Measurements from ENCODE around the gene ZC3H4.

Gene ZC3H4

DNA sequence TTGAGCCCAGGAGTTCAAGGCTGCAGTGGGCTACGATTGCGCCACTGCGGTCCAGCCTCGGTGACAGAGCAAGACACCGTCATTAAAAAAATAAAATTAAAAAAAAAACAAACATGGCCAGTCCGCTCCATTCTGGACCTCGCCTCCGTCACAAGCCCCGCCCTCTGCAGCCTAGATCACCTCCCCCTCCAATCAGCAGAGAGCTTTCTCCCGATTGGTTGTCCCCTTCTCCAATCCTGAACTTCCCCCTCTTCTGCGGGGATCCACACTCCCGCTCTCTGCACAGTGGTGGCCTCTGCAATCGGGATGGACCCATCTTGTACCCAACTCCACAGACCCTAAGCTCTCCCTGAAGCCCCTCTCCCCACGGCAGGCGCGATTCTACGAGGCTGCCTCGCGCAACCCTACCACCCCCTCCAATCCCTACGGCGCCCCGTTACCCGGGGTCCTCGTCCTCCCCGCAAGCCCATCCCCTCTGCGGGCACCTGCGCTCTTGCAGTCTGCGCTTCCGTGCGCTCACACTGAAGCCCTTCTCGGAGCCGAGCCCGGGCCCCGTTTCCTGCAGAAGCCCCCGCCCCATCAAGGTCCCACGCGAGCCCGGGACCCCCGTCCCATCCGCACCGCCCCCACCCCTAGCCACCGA is 65.7 kb downstream of the ZC3H4 start:
- Histone ChIP-seq H3K79me2 (ENCODE audit: control insufficient read depth, insufficient read depth, low read length, unreplicated experiment) (no peaks in the 10 kb centered on the region), H3K4me1 (ENCODE audit: control insufficient read depth, insufficient read depth, low read length, unreplicated experiment) (no peaks in the 10 kb centered on the region), H2AFZ (ENCODE audit: low read length, unreplicated experiment) (peak overlapping the region; percentile 84), H3K36me3 (ENCODE audit: insufficient read depth, low read length) (no peaks in the 10 kb centered on the region), H3K27ac (ENCODE audit: low read depth, low read length) (no peak overlapping the region), H3K27me3 (ENCODE audit: insufficient read depth, low read length) (no peaks in the 10 kb centered on the region), H3K4me3 (ENCODE audit: low read depth, low read length) (peak overlapping the region; percentile 86)

DNA sequence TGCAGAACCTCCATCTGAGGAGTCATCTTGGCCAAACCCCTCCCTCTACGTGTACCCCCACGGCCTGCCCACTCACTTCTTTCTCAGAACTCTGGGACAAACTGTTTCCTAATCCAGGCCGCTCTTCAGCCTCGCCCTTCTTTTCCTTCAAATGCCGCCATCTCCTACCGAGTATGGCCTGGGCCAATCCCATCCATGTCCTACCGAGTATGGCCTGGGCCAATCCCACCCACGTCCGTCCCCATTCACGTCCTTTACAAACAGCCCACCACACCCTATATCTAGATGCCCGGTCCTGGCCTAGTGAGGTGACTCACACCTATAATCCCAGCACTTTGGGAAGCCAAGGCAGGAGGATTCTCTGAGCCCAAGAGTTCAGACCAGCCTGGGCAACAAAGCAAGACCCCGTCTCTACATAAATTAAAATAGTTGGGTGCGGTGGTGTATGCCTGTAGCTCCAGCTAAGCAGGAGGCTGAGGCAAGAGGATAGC is 66.3 kb downstream of the ZC3H4 start:
- no peaks in the 10 kb centered on the region for H3K79me2 ChIP-seq (ENCODE audit: control insufficient read depth, insufficient read depth, low read length, unreplicated experiment)
- no peak overlapping the region for H3K27ac ChIP-seq (ENCODE audit: low read depth, low read length)
- H3K4me1 ChIP-seq (ENCODE audit: control insufficient read depth, insufficient read depth, low read length, unreplicated experiment): no peaks in the 10 kb centered on the region
- no peak overlapping the region for H2AFZ ChIP-seq (ENCODE audit: low read length, unreplicated experiment)
- H3K36me3 ChIP-seq (ENCODE audit: insufficient read depth, low read length): no peaks in the 10 kb centered on the region
- H3K27me3 ChIP-seq (ENCODE audit: insufficient read depth, low read length): no peaks in the 10 kb centered on the region
- H3K4me3 ChIP-seq (ENCODE audit: low read depth, low read length): peak overlapping the region; percentile 86

DNA sequence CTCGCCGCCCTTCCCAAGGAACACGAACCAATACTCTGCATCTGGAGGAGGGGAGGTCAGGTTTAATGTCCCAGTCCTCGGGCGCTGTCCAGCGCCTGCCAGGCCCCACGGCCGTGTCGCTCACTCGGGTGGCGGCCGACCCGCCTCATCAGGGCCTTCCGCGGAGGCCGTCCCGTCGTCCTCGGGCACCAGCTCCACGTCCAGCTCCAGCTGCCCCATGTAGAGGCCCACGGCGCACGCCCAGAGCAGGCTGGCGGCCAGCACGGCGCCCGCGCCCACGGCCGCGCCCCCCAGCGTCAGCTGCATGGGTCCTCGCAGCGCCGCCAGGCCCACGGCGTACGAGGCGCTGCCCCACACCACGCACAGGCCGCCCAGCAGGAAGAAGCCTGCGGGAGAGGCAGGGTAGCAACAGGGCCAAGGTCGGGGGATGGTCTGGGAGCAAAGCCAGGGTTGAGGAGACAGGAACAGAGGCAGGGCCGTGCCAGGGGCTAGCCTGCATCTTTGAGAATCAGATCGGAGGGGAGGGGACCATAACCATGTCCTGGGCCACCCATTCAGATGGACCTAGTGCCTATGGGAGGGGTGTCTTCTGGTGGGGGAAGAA is 67.6 kb downstream of the ZC3H4 start:
- Histone ChIP-seq H3K4me1 (ENCODE audit: control insufficient read depth, insufficient read depth, low read length, unreplicated experiment) (no peaks in the 10 kb centered on the region), H3K79me2 (ENCODE audit: control insufficient read depth, insufficient read depth, low read length, unreplicated experiment) (no peaks in the 10 kb centered on the region), H3K36me3 (ENCODE audit: insufficient read depth, low read length) (no peaks in the 10 kb centered on the region), H3K27me3 (ENCODE audit: insufficient read depth, low read length) (no peaks in the 10 kb centered on the region), H3K27ac (ENCODE audit: low read depth, low read length) (no peak overlapping the region), H3K4me3 (ENCODE audit: low read depth, low read length) (no peak overlapping the region), H2AFZ (ENCODE audit: low read length, unreplicated experiment) (no peak overlapping the region)

DNA sequence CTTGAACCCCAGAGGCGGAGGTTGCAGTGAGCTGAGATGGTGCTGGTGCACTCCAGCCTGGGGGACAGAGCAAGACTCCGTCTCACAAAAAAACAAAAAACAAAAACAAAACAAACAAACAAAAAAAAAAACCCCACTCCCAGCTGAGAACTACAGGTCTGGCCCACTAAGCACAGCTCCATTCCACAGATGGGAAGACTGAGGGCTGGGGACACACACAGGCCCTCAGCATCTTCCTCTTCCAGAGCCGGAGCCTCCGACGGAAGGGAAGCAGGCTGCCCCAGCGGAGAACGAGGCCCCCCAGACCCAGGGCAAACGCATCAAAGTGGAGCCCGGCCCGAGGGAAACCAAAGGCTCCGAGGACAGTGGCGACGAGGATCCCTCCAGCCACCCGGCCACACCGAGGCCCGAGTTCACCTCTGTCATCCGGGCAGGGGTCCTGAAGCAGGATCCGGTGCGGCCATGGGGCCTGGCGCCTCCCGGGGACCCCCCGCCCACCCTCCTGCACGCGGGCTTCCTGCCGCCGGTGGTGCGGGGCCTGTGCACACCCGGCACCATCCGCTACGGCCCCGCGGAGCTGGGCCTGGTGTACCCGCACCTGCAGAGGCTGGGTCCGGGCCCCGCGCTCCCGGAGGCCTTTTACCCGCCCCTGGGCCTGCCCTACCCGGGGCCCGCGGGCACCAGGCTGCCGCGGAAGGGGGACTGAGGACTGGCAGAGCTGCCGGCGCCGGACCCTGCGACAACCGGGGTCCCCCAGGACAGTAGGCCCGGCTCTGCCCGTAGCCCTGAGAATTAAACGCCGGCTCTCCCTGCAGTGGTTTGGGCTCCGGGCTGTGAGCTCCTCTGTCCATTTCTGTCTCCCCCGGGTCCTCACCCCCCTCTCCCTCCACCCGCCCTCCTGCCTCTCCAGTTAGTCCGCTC is 68.4 kb downstream of the ZC3H4 start:
- no peak overlapping the region for H2AFZ ChIP-seq (ENCODE audit: low read length, unreplicated experiment)
- no peak overlapping the region for H3K4me3 ChIP-seq (ENCODE audit: low read depth, low read length)
- no peaks in the 10 kb centered on the region for H3K36me3 ChIP-seq (ENCODE audit: insufficient read depth, low read length)
- H3K27me3 ChIP-seq (ENCODE audit: insufficient read depth, low read length): no peaks in the 10 kb centered on the region
- no peaks in the 10 kb centered on the region for H3K4me1 ChIP-seq (ENCODE audit: control insufficient read depth, insufficient read depth, low read length, unreplicated experiment)
- no peaks in the 10 kb centered on the region for H3K79me2 ChIP-seq (ENCODE audit: control insufficient read depth, insufficient read depth, low read length, unreplicated experiment)
- no peak overlapping the region for H3K27ac ChIP-seq (ENCODE audit: low read depth, low read length)

DNA sequence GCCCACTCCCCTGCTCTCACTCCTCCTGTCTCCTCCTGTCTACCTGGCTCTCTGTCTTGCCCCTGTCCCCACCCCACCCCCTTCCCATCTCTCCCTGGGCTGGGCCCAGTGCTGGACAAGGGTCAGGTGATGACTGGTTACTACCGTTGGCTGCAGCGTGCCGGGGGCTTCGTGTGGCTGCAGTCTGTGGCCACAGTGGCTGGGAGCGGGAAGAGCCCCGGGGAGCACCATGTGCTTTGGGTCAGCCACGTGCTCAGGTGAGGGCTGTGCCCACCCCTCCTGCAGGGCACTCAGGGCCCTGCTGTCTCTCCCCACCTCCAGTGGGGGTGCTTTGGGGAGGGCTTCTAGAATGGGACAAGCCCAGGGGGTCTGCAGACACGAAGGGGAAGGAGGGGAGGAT is 72.7 kb downstream of the ZC3H4 start:
- no peak overlapping the region for H2AFZ ChIP-seq (ENCODE audit: low read length, unreplicated experiment)
- H3K36me3 ChIP-seq (ENCODE audit: insufficient read depth, low read length): no peaks in the 10 kb centered on the region
- peaks cover 5% of the 10 kb centered on the region for H3K4me1 ChIP-seq (ENCODE audit: control insufficient read depth, insufficient read depth, low read length, unreplicated experiment)
- no peak overlapping the region for H3K27ac ChIP-seq (ENCODE audit: low read depth, low read length)
- H3K27me3 ChIP-seq (ENCODE audit: insufficient read depth, low read length): no peaks in the 10 kb centered on the region
- no peak overlapping the region for H3K4me3 ChIP-seq (ENCODE audit: low read depth, low read length)
- H3K79me2 ChIP-seq (ENCODE audit: control insufficient read depth, insufficient read depth, low read length, unreplicated experiment): no peaks in the 10 kb centered on the region

DNA sequence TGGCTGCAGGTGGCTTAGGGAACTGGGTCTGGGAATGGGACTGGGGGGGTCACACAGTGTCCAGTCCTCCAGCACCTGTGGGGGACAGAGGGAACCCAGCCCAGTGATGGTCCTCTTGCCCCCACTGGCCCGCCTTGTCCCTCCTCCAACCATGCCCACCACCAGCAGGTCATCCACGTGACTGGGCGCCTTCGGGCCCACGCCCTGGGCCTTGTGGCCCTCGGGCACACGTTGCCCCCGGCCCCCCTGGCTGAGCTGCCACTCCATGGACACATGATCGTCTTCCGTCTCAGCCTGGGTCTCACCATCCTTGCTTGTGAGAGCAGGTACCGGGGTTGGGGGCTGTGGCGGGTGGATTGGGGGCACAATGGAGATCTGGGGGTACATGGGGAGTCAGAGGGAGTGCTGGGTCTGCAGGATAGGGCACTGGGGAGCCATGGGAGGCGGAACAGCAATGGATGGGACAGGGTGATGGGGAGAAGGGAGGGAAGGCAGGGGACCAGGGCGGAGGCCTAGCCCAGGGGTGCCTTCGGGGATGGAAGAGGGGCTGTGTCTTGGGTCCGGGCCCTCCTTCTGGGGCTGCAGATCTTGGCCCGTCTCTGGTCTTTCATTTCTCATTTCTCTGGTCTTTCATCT is 74.2 kb downstream of the ZC3H4 start:
- Histone ChIP-seq H3K27ac (ENCODE audit: low read depth, low read length) (no peak overlapping the region), H3K4me3 (ENCODE audit: low read depth, low read length) (no peak overlapping the region), H3K27me3 (ENCODE audit: insufficient read depth, low read length) (no peaks in the 10 kb centered on the region), H3K4me1 (ENCODE audit: control insufficient read depth, insufficient read depth, low read length, unreplicated experiment) (peaks cover 11% of the 10 kb centered on the region), H3K36me3 (ENCODE audit: insufficient read depth, low read length) (no peaks in the 10 kb centered on the region), H3K79me2 (ENCODE audit: control insufficient read depth, insufficient read depth, low read length, unreplicated experiment) (no peaks in the 10 kb centered on the region), H2AFZ (ENCODE audit: low read length, unreplicated experiment) (no peak overlapping the region)

DNA sequence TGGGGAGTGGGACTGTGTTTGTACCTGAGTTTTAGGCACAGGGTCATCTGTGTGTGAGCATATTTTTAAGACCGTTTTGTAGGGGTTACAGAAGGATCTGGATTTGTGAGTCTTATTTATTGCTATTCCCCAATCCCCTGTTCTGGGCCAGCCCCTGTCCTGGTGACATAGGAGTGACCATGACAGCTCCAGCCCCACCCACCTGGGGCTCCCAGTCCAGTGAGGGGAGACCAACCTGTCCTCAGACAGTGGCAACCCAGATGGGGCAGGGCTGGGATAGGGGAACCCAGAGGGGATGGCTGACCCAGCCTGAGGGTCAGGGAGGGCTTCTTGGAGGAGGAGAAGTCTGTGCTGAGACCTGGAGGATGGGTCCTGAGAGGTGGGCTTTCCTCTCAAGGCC is 75.8 kb downstream of the ZC3H4 start:
- no peak overlapping the region for H2AFZ ChIP-seq (ENCODE audit: low read length, unreplicated experiment)
- H3K4me1 ChIP-seq (ENCODE audit: control insufficient read depth, insufficient read depth, low read length, unreplicated experiment): peaks cover 11% of the 10 kb centered on the region
- H3K4me3 ChIP-seq (ENCODE audit: low read depth, low read length): no peak overlapping the region
- no peaks in the 10 kb centered on the region for H3K27me3 ChIP-seq (ENCODE audit: insufficient read depth, low read length)
- no peaks in the 10 kb centered on the region for H3K79me2 ChIP-seq (ENCODE audit: control insufficient read depth, insufficient read depth, low read length, unreplicated experiment)
- H3K36me3 ChIP-seq (ENCODE audit: insufficient read depth, low read length): no peaks in the 10 kb centered on the region
- H3K27ac ChIP-seq (ENCODE audit: low read depth, low read length): no peak overlapping the region

DNA sequence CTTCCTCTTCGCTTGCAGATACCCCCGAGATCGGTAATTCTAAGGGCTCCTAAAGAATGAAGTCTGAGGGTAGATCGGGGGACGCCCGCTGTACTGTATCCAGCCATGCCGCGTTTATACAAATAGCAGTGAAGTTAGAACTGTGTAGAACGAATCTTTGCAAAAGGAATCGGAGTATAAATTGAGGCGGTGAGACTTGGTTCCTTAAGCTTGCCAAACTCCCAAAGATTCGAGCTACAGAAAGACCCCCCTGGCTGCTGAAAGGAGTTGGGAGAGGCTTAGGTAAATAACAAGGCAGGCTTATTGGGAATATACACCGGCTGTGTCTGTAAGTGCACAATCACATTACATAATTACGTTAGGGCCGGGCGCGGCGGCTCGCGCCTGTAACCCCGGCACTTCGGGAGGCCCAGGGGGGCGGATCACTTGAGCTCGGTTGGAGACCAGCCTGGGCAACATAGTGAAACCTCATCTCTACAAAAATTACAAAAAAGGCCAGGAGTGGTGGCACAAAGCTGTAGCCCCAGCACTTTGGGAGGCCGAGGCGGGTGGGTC is 77.4 kb downstream of the ZC3H4 start:
- Histone ChIP-seq H2AFZ (ENCODE audit: low read length, unreplicated experiment) (peak overlapping the region; percentile 55), H3K27ac (ENCODE audit: low read depth, low read length) (peak overlapping the region; percentile 63; the same call in 1 of the 2 replicates), H3K27me3 (ENCODE audit: insufficient read depth, low read length) (no peaks in the 10 kb centered on the region), H3K4me3 (ENCODE audit: low read depth, low read length) (peak overlapping the region; percentile 74), H3K36me3 (ENCODE audit: insufficient read depth, low read length) (no peaks in the 10 kb centered on the region), H3K4me1 (ENCODE audit: control insufficient read depth, insufficient read depth, low read length, unreplicated experiment) (peaks cover 11% of the 10 kb centered on the region), H3K79me2 (ENCODE audit: control insufficient read depth, insufficient read depth, low read length, unreplicated experiment) (no peaks in the 10 kb centered on the region)

DNA sequence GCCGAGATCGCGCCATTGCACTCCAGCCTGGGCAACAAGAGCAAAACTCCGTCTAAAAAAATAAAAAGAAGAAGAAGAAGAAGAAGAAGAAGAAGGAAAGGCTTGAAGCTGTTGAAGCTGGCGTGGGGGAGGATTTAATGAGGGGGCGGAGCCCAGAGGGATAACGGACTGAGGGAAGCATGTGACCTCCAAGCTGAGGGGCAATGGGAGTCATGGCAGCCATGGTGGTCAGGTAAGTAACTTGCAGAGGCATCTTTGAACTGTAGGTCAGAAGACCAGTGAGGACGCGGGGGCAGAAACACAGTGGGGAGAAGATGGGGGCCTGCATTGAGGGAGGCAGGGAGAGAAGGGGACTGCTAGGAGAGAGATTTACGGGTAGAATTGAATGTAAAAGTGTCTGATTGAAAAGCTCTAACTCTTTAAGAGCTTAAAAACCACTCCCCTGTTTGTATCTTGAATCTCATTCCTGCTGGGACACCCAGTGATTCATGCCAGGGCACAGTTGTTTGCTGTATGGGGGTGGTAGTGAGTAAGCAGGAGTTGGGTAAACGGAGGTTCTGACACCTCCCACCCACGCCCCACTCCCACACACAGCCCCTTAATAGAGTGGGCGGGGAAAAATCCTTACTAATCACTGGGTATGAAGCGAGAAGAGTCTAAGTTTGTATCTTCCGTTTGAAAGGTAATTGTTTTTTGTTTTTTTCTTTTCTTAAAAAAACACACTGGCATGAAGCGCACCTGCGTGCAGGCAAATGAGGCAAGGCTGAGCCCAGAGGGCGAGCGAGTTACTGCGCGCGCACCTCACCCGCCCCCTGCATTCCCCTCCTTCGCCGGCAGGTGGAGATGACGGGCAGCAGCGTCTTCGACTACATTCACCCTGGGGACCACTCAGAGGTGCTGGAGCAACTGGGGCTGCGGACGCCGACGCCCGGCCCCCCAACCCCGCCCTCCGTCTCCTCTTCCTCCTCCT is 78.2 kb downstream of the ZC3H4 start:
- Histone ChIP-seq H3K4me1 (ENCODE audit: control insufficient read depth, insufficient read depth, low read length, unreplicated experiment) (peaks cover 11% of the 10 kb centered on the region), H2AFZ (ENCODE audit: low read length, unreplicated experiment) (peak overlapping the region; percentile 55), H3K27me3 (ENCODE audit: insufficient read depth, low read length) (no peaks in the 10 kb centered on the region), H3K27ac (ENCODE audit: low read depth, low read length) (peak overlapping the region; percentile 63), H3K79me2 (ENCODE audit: control insufficient read depth, insufficient read depth, low read length, unreplicated experiment) (no peaks in the 10 kb centered on the region), H3K36me3 (ENCODE audit: insufficient read depth, low read length) (no peaks in the 10 kb centered on the region), H3K4me3 (ENCODE audit: low read depth, low read length) (peak overlapping the region; percentile 74)
